Kidney tubule cell (primary cell): Measurements from ENCODE around the gene STPG4.

Source experiments
- DNase-seq: peaks from one replicate; pipeline ENCODE4 v3.0.0-alpha.2; 2018; ENCODE audit warnings: low spot score

The STPG4 gene

DNA sequence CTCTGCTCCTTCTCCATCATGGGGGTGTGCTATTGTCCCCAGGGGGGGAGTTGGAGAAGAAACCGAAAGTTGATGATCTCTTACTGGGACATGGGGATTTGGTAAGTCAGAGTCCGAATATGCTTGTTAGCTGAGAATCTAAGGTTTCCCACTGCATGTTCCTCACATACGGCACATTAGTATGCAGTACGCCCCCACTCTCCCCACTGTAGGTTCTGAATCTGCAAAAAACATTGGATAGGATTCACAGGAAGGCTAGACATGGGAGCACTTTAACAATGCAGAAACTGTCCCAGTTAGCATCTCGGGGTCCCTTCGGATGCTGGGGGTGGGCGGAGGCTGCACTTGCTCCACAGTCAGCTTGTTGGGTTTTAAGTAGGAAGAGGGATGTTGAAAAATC lies 102.3 kb downstream of the STPG4 start:
- DNase-seq: no peak

DNA sequence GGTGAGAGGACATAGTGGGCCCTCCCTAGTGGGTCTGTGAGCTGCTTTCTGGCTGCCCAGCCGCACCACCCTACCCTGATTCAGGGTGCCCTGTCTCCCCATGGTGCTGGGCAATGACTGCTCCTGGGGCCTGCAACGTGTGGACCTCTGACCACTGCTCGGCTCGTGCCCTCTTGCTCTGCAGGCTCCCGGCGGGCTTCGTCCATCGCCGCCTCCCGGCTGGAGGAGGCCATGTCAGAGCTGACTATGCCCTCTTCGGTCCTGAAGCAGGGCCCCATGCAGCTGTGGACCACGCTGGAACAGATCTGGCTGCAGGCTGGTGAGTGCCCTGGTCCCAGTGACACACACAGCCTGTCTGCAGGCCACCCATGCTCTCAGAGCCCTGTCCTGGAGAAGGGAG lies 103.5 kb downstream of the STPG4 start:
- DNase-seq: no peak

DNA sequence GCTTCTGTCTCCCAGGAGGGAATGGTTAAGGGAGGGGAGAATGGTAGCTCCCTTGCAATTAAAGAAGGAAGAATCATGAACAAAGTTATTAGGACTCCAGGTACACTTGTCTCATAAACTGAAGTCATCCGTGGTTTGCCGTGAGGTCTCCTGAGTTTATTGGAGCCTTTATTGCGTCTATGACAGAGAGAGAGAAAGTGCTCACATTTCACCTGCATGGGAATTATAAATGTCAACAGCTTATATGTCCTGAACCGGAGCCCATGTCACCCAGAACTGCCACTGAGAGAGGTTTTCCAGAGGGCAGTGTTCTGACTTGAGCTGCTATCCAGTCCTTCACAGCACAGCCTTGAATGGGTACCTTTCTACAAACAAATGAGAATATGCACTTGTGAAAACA lies 104.3 kb downstream of the STPG4 start:
- no peak for DNase-seq

DNA sequence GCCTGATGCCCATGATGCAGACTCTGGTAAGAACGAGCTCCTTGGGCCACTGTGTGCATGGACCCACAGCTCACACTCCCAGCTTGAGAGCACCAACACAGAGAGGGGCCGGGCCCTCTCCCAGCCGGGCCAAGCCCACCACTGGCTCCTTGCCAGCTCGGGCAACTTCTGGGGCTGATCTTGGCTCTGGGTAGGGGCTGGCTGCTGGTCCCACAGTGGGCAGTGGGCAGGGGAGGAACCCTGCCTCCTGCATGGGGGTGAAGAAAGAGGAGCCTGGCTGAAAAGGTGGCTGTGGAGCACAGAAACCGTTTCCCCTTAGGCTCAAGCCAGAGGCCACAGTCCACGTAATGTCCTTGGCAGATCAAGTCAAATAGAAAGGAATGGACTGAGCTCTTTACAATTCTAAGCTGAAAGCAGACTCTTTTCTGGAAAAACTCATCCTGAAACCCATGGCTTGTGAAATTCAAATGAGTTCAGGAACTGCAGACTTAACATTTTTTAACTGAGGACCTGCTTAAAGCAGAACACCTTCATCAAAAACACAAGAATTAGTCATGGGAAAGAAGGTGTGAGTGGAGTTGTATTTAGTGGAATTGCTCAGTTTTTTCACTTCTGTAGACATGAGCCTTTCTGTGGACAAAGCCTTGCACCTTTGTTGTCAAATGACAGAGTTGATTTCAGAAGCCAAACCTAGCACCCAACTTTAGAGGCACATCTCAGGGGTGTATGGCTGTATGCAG lies 104.9 kb downstream of the STPG4 start:
- no peak for DNase-seq

DNA sequence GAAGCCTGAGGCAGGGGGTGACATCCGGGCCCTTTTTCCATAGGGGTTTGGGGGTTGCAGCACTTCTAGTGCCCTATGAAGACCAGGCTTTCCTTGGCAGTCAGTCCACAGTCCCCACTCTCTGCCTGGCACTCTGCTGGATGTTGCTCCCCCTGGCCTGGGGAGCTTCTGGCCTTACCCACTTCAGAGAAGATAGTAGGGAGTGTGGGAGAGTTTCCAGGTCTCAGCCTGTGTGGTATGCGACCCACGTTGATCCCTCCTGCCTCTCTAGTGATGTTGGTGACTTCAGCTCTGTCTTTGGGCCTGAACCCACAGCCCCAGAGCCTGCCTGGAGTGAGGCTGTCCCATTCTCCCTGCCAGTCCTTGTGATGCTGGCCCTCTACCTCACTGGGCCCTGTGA lies 105.6 kb downstream of the STPG4 start:
- DNase-seq: no peak

DNA sequence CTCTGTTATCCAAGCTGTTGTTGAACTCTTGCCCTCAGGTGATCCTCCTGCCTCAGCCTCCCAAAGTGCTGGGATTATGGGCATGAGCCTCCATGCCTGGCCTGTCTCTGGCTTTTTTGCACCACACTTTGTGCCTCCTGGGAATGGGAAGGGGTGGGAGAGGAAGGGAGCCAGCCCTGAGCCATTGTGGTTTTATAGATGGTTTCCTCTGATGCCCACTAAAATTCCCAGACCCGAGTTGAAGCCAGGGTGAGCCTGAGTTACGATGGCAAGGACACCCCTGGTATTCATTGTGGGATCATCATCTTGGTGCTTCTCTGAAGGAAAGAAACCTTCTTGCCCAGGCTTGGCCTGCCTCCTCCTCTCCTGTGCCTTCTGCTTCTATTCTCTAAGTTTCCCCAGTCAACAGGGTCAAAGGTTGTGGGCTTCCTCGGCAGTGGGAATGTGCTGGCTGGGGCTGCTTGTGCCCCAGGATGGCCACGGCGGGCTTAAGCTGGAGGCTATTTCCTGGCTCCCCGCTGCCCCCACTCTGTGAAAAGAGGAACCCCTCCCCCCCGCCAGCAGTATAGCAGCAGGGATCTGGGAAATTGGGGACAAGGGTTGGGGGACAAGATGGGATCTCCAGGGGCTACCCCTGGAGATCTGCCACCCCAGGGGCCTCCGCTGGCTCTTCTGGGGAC lies 106.2 kb downstream of the STPG4 start:
- DNase-seq: no peak

DNA sequence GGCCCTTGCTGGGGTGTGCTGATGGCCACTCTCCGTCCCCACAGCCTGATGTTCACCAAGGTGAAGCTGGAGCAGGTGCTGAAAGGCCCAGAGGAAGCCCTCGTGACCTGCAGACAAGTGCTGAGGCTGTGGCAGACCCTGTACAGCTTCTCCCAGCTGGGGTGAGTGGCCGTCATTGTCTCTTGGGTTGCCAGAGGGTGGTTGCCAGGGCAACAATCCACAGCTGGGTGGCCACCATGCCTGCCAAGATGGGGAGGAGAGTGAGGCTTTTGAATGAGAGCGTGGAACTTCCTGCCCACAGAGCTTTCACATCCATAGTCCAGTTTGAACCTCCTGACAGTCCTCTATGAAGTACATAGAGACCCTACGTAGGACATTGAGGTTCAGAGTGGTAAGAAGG lies 108.8 kb downstream of the STPG4 start:
- DNase-seq: no peak

DNA sequence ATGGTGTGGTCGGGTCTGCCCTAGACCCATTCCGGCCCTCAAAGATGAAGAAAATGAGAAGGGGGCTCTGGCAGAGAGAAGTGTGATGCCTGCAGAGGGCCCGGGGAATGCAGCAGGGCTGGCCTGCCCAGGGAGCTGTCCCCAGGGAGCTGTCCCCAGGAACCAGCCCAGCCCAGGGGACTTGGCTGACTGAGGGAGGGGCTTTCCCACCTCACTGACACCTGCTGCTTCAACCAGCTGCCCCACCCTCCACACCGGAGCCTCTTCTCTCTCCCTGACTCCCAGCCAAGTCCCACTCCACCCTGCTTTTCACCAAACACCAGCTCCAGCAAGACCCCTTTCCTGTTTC lies 111.2 kb downstream of the STPG4 start:
- no peak for DNase-seq

DNA sequence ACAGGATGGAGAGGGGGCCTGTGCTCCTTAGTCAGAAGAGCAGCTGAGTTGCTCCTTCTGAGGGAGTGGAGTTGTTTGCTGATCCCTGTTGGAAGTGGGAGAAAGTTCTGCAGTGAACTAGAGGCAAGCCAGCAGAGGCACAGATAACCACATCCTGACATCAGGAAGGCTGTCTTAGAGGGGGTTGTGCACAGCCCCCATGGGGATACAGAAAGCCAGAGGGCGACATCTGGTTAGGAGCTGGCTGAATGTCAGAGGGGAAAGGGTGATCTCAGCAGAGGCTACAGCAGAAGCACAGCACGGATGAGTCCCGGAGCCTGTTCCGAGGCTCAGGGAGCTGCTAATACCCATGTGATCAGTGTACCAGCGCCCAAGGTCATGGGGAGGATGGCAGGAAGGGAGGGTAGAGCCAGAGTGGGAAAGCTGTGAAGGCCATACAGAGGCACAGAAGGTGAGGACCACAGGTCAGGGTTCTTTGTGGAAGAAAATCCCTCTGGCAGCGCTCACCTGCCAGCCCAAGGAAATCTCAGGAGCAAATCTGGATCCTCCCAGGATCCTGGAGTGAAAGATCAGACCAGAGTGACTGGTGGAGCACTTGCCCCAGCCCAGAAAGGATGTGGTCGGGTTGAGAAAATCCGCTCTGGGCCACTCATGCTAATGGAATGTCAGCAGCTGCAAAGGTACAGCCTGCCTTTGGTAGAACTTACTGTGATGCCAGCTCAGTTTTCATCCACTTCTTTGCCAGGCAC lies 111.8 kb downstream of the STPG4 start:
- peak; percentile 96 for DNase-seq

DNA sequence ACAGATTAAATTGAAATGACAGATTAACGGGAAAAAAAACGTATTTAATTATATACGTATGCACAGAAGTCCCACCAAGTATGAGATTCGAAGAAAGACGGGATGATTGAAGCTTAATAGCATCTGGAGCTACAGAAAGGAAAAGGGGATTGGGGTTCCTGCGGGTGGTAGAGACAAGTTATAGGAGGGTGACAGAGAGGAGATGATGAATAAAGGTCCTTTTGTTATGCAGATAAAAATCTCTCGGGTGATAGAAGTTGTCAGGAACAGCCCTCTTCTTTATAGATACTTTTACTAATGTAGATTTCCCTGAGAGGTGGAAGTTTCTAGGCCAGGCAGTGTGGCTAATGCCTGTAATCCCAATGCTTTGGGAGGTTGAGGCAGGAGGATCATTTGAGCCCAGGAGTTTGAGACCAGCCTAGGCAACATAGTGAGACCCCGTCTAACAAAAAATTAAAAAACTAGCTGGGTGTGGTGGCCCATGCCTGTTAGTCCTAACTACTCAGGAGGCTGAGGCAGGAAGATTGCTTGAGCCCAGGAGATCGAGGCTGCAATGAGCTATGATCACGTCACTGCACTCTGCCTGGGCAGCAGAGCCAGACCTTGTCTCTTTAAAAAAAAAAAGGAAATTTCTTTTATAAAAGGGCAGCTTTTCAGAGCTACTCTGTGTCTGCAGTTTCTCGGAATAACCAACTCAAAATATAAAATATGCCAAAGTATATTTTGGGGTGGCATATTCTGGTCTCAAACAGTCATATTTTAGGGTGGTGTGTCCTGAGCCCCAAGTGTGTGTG lies 113.0 kb downstream of the STPG4 start:
- no peak for DNase-seq

DNA sequence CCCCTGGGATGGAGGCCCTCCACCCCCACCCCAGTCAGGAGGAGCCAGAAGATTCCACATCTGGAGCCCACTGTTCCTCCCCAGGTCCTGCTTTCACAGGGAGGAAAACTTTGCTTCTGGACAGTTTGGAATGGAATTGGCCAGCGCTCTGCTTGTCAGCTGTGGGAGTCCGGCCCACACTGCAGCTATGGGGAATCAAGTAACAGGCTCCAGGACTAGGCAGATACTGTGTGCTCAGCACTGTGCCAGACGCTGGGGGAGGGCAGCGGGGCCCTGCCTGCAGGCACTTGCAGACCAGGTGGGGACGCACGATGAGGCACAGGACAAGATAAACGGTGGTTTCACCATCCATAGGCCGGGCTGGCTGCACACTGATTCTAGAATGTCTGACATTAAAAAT lies 114.0 kb downstream of the STPG4 start:
- no peak for DNase-seq

DNA sequence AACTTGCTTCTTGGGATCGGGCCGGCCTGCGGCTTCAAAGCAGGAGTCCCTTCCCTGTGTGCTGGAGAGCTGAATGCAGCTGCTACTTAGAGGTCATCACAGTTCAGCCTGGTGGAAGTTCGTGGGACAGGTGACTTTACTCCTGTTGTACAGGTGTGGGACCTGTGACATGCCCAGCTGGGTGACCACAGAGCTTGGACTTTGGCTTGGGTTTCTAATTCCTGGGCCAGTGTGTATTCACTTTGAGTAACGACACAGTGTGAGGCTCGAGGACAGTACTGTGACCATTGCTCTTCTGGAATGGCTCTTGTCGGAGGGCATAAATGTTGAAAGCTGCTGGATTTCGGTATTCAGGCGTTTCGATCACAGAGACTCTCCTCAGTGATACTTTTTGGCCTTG lies 114.5 kb downstream of the STPG4 start:
- DNase-seq: no peak

DNA sequence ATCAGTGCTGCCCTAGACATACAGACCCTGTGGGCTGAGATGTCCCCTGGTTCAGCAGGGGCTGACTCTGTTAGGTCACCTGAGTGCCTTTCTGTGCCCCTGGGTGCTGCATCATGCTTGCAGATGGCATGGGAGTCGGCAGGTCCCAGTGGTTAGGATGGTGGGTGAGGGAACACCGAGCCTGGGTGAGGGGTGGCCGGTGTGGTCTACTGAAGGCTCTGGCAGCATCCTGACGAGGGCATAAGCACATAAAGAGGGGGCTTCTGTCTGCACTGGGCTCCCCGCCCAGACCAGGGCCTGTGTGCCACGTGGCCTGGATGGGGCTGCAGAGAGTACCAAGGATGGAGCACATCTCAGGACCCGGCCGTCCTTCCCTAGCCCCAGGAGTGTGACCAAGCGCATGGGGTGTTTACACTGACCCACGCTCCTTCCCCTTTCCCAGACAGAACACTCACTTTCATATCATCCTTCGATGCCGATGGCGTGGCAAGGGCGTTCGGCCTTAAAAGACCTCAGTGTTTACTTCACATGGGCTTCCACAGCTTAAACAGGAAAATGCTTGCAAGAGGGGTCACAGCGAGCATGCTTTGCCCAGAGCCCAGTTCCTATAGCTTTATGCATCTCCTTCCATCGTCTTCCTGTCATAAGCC lies 115.1 kb downstream of the STPG4 start:
- no peak for DNase-seq

DNA sequence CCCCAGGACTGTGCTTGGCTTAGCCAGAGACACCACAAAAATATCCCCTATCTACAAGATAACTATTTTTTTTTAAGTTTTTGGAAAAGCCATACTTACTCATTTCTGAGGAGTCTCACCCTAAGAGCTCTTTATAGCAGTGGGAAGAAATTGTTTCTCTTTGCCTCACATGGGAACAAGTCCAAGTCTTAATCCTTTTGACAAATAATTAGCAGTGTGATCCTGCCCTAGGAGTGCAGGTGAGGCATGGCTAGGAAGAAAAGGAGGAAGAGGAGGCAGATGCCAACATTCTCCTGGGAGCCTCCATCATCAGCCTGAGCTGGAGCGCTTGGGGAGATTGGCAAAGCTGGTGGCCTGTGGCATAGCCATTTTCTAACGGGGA lies 115.6 kb downstream of the STPG4 start:
- DNase-seq: no peak

DNA sequence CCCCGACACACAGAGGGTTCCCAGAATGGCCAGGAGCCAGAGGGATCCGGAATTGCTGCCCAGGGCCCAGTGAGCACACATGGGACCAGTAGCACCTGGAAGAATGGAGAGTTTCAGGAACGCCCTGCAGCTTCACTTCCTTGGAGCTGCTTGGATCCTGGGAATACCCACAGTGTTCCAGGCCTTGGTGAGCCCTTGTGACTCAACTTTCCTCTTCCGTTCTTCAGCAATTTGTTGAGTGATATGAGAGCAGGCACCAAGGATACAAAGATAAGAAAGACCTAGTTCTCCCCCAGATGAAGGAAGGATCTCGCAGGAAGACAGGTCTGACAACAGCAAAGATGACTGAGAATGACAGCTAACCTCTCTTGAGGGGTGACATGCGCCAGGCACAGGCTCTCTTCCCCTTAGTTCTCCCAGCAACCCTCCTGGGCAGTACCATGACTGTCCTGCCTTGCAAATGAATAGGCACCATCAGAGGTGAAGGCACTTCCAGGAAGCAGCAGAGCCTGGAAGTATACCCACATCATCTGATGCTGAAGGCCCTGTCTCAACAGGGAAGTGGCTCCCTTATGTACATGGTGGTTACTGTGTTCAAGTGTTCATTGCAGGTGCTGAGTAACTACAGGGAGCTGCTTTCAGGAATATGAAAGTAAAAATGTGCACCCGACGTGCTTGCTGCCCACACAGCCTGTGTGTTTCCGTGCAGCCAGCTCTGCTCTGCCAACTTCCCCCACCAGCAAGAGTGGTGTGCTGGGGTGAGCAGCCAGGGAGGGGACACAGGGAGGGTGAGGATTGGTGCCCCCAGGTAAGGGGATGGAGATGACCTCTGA lies 116.2 kb downstream of the STPG4 start:
- peak; percentile 27 for DNase-seq

DNA sequence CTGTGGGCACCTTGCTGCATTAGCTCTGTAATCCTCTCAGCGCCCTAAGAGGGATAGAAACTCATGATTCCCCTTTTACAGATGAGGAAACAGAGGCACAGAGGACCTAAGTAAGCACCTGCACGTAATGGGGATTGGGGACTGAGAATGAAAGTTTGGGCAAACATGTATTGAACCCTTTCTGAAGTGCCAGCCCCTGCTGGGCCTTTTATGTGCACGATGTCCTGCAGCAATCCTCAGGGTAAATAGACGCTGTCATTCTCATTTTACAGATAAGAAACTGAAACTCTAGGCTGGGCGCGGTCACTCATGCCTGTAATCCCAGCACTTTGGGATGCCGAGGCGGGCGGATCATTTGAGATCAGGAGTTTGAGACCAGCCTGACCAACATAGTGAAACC lies 117.4 kb downstream of the STPG4 start:
- DNase-seq: no peak
